Measurements from ENCODE around the gene IL26.
"Not testable (repeated sequence)": the region's sequence is repeated elsewhere in the genome, so short reads cannot be mapped to it uniquely, and the experiment has no call there.

IL26 gene

DNA sequence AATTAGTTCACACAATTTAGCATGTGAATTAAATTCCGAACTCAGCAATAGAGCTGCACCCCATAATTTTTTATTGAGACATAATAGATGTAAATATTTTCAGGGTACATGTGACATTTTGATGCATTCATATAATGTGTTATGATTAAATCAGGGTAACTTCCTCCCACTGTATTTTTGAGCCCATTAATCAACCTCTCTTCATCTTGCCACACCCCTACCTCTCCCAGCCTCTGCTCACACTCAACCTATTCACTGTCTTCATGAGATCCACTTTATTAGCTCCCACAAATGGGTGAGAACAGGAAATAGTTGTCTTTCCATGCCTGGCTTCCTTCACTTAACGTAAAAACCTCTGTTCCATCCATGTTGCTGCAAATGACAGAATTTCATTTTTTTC, 14.7 kb downstream of the IL26 start:
- Histone ChIP-seq H3K4me2 (ENCODE audit: low read length) (no peak overlapping the region), H3K4me3 (ENCODE audit: low read depth, low read length) (no peak overlapping the region), H2AFZ (no peak overlapping the region), H3K27ac (no peak overlapping the region), H3K79me2 (no peaks in the 10 kb centered on the region), H3K27me3 (ENCODE audit: control insufficient read depth, insufficient read depth, low read length) (no peaks in the 10 kb centered on the region), H3K9me3 (ENCODE audit: control insufficient read depth, low read length) (no peaks in the 10 kb centered on the region), H3K9ac (no peak overlapping the region), H3K36me3 (ENCODE audit: control insufficient read depth, insufficient read depth, low read length) (no peaks in the 10 kb centered on the region), H3K4me1 (no peaks in the 10 kb centered on the region)
- TF ChIP-seq, protein P1, sequence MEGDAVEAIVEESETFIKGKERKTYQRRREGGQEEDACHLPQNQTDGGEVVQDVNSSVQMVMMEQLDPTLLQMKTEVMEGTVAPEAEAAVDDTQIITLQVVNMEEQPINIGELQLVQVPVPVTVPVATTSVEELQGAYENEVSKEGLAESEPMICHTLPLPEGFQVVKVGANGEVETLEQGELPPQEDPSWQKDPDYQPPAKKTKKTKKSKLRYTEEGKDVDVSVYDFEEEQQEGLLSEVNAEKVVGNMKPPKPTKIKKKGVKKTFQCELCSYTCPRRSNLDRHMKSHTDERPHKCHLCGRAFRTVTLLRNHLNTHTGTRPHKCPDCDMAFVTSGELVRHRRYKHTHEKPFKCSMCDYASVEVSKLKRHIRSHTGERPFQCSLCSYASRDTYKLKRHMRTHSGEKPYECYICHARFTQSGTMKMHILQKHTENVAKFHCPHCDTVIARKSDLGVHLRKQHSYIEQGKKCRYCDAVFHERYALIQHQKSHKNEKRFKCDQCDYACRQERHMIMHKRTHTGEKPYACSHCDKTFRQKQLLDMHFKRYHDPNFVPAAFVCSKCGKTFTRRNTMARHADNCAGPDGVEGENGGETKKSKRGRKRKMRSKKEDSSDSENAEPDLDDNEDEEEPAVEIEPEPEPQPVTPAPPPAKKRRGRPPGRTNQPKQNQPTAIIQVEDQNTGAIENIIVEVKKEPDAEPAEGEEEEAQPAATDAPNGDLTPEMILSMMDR (IDR thresholded peaks at IDR 0.05): no peak

DNA sequence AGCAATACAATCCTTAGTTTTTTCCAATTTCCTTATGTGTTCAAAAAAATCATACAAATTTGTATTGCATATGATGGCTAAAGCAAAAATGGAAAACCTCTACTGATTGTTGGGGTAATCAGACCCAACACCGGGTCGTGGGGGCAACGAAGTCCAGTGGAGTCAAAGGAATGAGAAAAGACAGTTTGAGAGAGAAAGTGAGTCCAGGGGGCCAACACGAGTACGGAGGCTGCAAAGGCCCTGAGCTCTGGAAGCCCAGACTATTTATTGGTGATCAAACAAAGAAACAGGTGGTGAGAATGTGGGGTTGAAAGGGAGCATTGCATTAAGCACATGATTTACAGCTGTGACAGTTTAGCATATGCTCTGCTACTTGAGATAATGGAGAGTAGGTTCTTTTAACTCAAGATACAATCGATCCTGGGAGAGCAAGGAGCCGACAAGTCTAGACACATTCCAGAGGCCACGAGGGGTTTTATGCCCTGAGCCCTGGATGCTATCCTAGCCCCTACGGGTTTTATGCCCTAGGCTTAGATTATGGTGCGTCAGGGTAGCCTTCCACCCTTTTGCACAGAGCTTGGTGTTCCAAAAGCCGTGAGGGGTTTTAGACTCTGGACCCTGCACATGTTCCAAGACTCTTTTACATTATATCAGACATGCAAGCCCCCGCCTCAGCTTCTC, 16.4 kb downstream of the IL26 start:
- H3K27me3 ChIP-seq (ENCODE audit: control insufficient read depth, insufficient read depth, low read length); H2AFZ ChIP-seq; H3K36me3 ChIP-seq (ENCODE audit: control insufficient read depth, insufficient read depth, low read length); H3K9ac ChIP-seq; H3K27ac ChIP-seq; H3K79me2 ChIP-seq; H3K4me3 ChIP-seq (ENCODE audit: low read depth, low read length); H3K4me1 ChIP-seq; H3K4me2 ChIP-seq (ENCODE audit: low read length); H3K9me3 ChIP-seq (ENCODE audit: control insufficient read depth, low read length): not testable (repeated sequence)

DNA sequence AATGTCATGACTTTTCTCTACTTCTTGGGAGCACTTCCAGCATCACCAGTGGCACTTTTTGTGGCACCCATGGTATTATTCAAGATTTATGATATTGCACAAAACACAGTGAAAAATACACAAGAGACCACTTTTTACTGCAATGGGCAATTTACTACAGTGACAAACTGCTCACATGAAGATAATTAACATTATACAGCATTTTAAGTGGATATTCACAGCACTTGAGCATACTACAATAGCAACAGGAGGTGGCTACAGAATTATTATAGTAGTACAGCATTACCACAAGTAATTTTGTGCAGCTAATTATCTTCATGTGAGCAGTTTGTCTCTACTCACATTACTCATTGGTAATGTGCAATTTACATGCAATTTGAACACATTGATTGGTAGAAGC, 18.3 kb downstream of the IL26 start:
- no peaks in the 10 kb centered on the region for H3K9me3 ChIP-seq (ENCODE audit: control insufficient read depth, low read length)
- H3K36me3 ChIP-seq (ENCODE audit: control insufficient read depth, insufficient read depth, low read length): no peaks in the 10 kb centered on the region
- H3K79me2 ChIP-seq: no peaks in the 10 kb centered on the region
- TF ChIP-seq, protein P1 (IDR thresholded peaks at IDR 0.05): no peak
- H3K27ac ChIP-seq: no peak overlapping the region
- H3K9ac ChIP-seq: no peak overlapping the region
- H3K4me2 ChIP-seq (ENCODE audit: low read length): no peak overlapping the region
- H3K4me1 ChIP-seq: no peaks in the 10 kb centered on the region
- H3K27me3 ChIP-seq (ENCODE audit: control insufficient read depth, insufficient read depth, low read length): no peaks in the 10 kb centered on the region
- no peak overlapping the region for H2AFZ ChIP-seq
- H3K4me3 ChIP-seq (ENCODE audit: low read depth, low read length): no peak overlapping the region

DNA sequence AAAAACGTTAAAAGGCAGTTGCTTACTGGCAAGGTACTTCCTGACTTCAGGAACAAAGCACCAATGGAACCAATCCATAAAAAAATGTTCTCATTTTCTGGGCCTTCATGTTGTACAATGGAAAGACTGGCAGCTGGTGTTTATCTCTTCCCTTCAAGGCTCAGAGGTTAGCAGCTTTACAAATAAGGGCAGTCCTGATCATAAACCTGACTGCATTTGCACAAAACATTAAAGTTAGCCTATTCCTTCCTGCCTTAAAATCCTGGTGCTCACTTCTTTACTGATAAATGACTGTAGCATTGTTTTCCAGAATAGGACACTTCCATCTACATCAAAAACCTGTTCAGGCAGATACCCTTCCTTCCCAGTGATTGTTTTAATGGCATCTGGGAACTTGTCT, 19.2 kb downstream of the IL26 start:
- Histone ChIP-seq H2AFZ (no peak overlapping the region), H3K9me3 (ENCODE audit: control insufficient read depth, low read length) (no peaks in the 10 kb centered on the region), H3K4me2 (ENCODE audit: low read length) (no peak overlapping the region), H3K79me2 (no peaks in the 10 kb centered on the region), H3K27ac (no peak overlapping the region), H3K4me1 (no peaks in the 10 kb centered on the region), H3K36me3 (ENCODE audit: control insufficient read depth, insufficient read depth, low read length) (no peaks in the 10 kb centered on the region), H3K9ac (no peak overlapping the region), H3K4me3 (ENCODE audit: low read depth, low read length) (no peak overlapping the region), H3K27me3 (ENCODE audit: control insufficient read depth, insufficient read depth, low read length) (no peaks in the 10 kb centered on the region)
- TF ChIP-seq, protein P1 (IDR thresholded peaks at IDR 0.05): no peak

DNA sequence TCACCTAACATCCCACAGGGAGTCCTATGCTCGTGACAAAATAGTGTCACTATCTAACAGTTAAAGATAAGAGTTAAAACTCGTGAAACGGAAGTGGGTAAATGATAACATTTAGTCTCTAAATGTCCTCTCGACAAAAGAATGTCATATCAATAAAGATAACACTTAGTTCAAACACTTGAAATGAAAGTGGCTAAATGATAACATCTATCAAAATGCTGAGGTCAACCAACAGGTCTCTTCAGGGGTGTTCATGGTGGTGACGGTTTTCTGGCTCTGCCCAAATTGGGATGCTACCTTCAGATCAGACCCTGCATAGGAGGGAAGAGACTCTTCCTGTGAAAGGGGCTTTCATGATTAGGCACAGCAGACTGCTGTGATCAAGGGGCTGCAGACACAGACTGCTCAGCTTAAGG, 22.1 kb downstream of the IL26 start:
- H3K79me2 ChIP-seq: no peaks in the 10 kb centered on the region
- H3K27ac ChIP-seq: no peak overlapping the region
- H3K4me3 ChIP-seq (ENCODE audit: low read depth, low read length): no peak overlapping the region
- no peak overlapping the region for H2AFZ ChIP-seq
- no peaks in the 10 kb centered on the region for H3K9me3 ChIP-seq (ENCODE audit: control insufficient read depth, low read length)
- H3K4me1 ChIP-seq: no peaks in the 10 kb centered on the region
- no peak overlapping the region for H3K4me2 ChIP-seq (ENCODE audit: low read length)
- H3K9ac ChIP-seq: no peak overlapping the region
- no peaks in the 10 kb centered on the region for H3K27me3 ChIP-seq (ENCODE audit: control insufficient read depth, insufficient read depth, low read length)
- no peaks in the 10 kb centered on the region for H3K36me3 ChIP-seq (ENCODE audit: control insufficient read depth, insufficient read depth, low read length)
- TF ChIP-seq, protein P1 (IDR thresholded peaks at IDR 0.05): no peak

Measured in parathyroid adenoma (tissue), 2 donors.